GM18873 (cell line): ENCODE measurements around the gene HMCN2.

Source experiments
- ATAC-seq: cut with Tn5 transposase; IDR thresholded peaks from one replicate; pipeline ENCODE4 v1.9.1; 2021; ENCODE audit warnings: mild to moderate bottlenecking, moderate library complexity, moderate number of reproducible peaks; ENCODE audit not compliant: unreplicated experiment, low FRiP score

Gene HMCN2

DNA sequence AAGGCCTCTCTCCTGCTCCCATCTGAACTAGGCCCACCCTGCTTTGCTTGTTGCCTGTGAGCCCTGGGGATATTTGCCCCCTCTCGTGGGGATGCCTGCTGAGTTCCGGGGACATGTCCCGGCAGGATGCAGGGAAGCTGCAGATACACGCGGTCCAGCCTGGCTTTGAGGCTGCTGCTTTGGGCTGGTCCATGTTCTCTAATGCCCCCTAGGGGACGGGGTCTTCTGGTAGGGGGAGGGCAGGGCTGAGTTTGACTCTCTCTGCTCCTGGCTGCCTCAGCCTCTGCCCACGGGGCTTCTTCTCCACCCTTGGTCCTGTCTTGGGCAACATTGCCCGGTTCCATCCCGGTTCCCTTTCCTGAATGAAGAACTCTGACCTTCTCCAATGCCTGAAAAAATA lies 94.3 kb downstream of the HMCN2 start:
- ATAC-seq = no peak

DNA sequence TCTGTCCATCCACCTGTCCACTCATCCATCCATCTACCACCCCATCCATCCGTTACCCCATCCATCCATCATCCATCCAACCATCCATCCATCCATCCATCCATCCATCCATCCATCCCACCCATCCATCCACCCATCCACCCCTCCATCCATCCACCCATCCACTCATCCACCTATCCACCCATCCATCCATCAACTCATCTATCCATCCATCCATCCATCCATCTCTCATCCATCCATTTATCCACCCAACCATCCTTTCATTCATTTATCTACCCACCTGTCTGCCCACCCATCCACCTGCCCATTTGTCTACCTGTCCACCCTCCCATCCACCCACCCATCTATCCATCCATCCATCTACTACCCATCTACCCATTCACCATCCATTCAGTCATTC lies 95.1 kb downstream of the HMCN2 start:
- no peak for ATAC-seq

- ATAC-seq = no peak
These were observed 96.4 kb downstream of the HMCN2 start for GRCh38 chr9:130361873-130362362.

GRCh38 chr9:130362691-130363090 lies 97.1 kb downstream of the HMCN2 start:
- no peak for ATAC-seq

- no peak for ATAC-seq
These were observed 98.3 kb downstream of the HMCN2 start for GRCh38 chr9:130363755-130364404.

GRCh38 chr9:130364619-130365322 lies 99.2 kb downstream of the HMCN2 start:
- no peak for ATAC-seq

DNA sequence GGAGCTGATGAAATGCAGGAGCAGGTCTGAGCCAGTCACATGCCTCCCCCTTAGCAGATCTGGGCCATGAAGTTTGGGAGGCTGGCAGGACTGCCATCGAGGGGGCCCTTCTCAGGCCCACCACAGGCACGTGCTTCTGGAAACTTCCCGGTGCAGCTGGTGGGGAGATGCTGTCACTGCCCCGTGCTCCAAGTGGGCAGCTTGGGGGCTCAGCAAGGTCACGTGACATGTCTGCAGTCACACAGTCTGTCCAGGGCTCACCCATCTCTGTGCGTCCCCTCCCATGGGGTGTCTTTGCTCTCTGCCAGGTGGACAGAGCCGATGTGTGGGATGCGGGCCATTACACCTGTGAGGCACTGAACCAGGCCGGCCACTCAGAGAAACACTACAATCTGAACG lies 99.8 kb downstream of the HMCN2 start:
- ATAC-seq = no peak

DNA sequence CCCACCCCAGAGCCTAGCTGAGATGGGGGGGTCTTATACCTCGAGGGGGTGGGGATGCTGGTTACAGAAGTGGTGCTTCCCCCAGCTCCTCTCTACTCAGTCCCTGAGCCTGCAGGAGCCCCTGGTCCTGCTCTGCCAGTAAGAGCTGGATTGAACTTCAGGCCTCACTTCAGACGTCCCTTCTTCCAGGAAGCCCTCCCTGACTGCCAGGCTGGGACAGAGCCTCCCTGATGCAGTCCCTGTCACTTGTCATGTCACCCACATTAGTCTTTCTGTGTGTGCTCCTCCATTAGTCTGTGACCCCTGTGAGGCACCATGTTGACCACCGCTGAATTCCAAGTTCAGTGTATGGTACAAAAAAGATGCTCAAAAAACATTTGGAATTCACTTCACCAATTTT lies 100.5 kb downstream of the HMCN2 start:
- no peak for ATAC-seq

GRCh38 chr9:130366888-130367550 lies 101.5 kb downstream of the HMCN2 start:
- ATAC-seq = no peak

- ATAC-seq = no peak
These were observed 103.1 kb downstream of the HMCN2 start for GRCh38 chr9:130368631-130369103.

GRCh38 chr9:130370226-130370625 lies 104.7 kb downstream of the HMCN2 start:
- no peak for ATAC-seq

GRCh38 chr9:130371196-130371966 lies 105.8 kb downstream of the HMCN2 start:
- no peak for ATAC-seq

- ATAC-seq = no peak
These were observed 106.5 kb downstream of the HMCN2 start for GRCh38 chr9:130372057-130372456.

GRCh38 chr9:130373679-130374325 lies 108.2 kb downstream of the HMCN2 start:
- no peak for ATAC-seq

DNA sequence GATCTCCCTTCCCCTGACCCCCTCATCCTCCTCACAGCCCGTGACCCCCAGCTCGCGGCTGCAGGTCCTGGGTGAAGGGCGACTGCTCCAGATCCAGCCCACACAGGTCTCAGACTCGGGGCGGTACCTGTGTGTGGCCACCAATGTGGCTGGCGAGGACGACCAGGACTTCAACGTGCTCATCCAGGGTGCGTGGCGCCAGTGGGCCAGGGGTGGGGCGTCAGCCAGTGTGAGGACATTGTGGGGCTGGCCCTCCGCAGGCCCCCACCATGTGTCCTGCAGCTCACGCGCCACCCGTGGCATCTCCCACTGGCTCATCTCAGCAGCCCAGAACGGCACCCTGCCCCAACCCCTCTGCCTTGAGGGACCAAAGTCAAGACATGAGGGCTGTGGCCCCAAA lies 112.1 kb downstream of the HMCN2 start:
- ATAC-seq = no peak

GRCh38 chr9:130378875-130379648 lies 113.5 kb downstream of the HMCN2 start:
- no peak for ATAC-seq

GRCh38 chr9:130379649-130379970 lies 114.0 kb downstream of the HMCN2 start:
- no peak for ATAC-seq

DNA sequence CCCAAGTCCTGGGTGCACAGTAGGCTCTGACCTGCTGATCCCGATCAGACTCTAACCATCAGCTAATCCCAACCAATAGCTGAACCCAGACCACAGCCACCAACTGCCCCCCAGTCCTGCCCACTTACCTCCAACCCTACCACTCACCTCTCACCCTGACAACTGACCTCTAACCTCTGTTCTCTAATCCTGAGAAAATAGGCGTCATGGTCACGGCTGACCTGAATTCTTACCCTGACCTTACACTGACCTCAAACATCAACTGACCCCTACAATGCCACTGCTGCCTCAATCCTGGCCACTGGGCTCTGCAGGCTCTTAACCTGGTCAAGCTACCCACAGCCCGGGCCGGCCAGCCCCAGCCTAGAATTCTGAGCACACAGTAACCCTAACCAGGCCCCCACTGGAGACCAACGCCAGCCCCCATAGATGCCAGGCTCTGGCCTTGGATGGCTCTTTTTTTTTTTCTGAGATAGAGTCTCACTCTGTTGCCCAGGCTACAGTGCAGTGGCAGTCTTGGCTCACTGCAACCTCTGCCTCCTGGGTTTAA lies 115.4 kb downstream of the HMCN2 start:
- ATAC-seq = no peak

- no peak for ATAC-seq
These were observed 116.1 kb downstream of the HMCN2 start for GRCh38 chr9:130381660-130382059.
